ENCODE results near the gene HADHB.

The HADHB gene

GRCh38 chr2:26270373-26270772 is 25.6 kb downstream of the HADHB start:
- Mint-ChIP-seq H3K36me3 (peaks cover 2% of the 10 kb centered on the region), H3K4me1 (peaks cover 10% of the 10 kb centered on the region), H3K27ac (no peak overlapping the region), H3K9me3 (no peaks in the 10 kb centered on the region), H3K27me3 (no peaks in the 10 kb centered on the region), H3K4me3 (no peak overlapping the region)

GRCh38 chr2:26273501-26273900 is 28.8 kb downstream of the HADHB start:
- H3K36me3 Mint-ChIP-seq: peaks cover 4% of the 10 kb centered on the region
- peaks cover 10% of the 10 kb centered on the region for H3K4me1 Mint-ChIP-seq

GRCh38 chr2:26274058-26274613 is 29.4 kb downstream of the HADHB start:
- peaks cover 8% of the 10 kb centered on the region for H3K36me3 Mint-ChIP-seq
- no peak overlapping the region for H3K4me3 Mint-ChIP-seq
- no peaks in the 10 kb centered on the region for H3K9me3 Mint-ChIP-seq
- no peaks in the 10 kb centered on the region for H3K27me3 Mint-ChIP-seq
- peaks cover 10% of the 10 kb centered on the region for H3K4me1 Mint-ChIP-seq
- H3K27ac Mint-ChIP-seq: no peak overlapping the region

More at GRCh38 chr2:26273501-26273900, 28.8 kb downstream of the HADHB start:
- Mint-ChIP-seq H3K4me3 (no peak overlapping the region), H3K27me3 (no peaks in the 10 kb centered on the region), H3K27ac (no peak overlapping the region), H3K9me3 (no peaks in the 10 kb centered on the region)

- peaks cover 5% of the 10 kb centered on the region for H3K36me3 Mint-ChIP-seq
- H3K9me3 Mint-ChIP-seq: no peaks in the 10 kb centered on the region
- H3K4me1 Mint-ChIP-seq: no peaks in the 10 kb centered on the region
- H3K27ac Mint-ChIP-seq: no peak overlapping the region
- H3K4me3 Mint-ChIP-seq: no peak overlapping the region
- no peaks in the 10 kb centered on the region for H3K27me3 Mint-ChIP-seq
Observed at GRCh38 chr2:26276484-26277227, 31.9 kb downstream of the HADHB start.

- Mint-ChIP-seq H3K27me3 (no peaks in the 10 kb centered on the region), H3K9me3 (no peaks in the 10 kb centered on the region), H3K36me3 (peaks cover 15% of the 10 kb centered on the region), H3K27ac (no peak overlapping the region), H3K4me1 (no peaks in the 10 kb centered on the region), H3K4me3 (no peak overlapping the region)
Observed at GRCh38 chr2:26279886-26280285, 35.1 kb downstream of the HADHB start.

GRCh38 chr2:26281226-26281625 is 36.5 kb downstream of the HADHB start:
- Mint-ChIP-seq H3K9me3 (no peaks in the 10 kb centered on the region), H3K4me1 (no peaks in the 10 kb centered on the region), H3K36me3 (peaks cover 19% of the 10 kb centered on the region), H3K27ac (no peak overlapping the region), H3K4me3 (no peak overlapping the region), H3K27me3 (no peaks in the 10 kb centered on the region)

- H3K4me3 Mint-ChIP-seq: no peak overlapping the region
- H3K4me1 Mint-ChIP-seq: no peaks in the 10 kb centered on the region
- no peak overlapping the region for H3K27ac Mint-ChIP-seq
- no peaks in the 10 kb centered on the region for H3K27me3 Mint-ChIP-seq
- H3K9me3 Mint-ChIP-seq: no peaks in the 10 kb centered on the region
- H3K36me3 Mint-ChIP-seq: peaks cover 18% of the 10 kb centered on the region
Observed at GRCh38 chr2:26283606-26284005, 38.9 kb downstream of the HADHB start.

- Mint-ChIP-seq H3K36me3 (peaks cover 16% of the 10 kb centered on the region), H3K9me3 (no peaks in the 10 kb centered on the region), H3K27ac (no peak overlapping the region), H3K27me3 (no peaks in the 10 kb centered on the region), H3K4me3 (no peak overlapping the region), H3K4me1 (no peaks in the 10 kb centered on the region)
Observed at GRCh38 chr2:26284132-26284531, 39.4 kb downstream of the HADHB start.

- Mint-ChIP-seq H3K36me3 (peaks cover 16% of the 10 kb centered on the region), H3K4me3 (no peak overlapping the region)
Observed at GRCh38 chr2:26285931-26286330, 41.2 kb downstream of the HADHB start.

GRCh38 chr2:26290001-26290400 is 45.3 kb downstream of the HADHB start:
- Mint-ChIP-seq H3K27me3 (no peaks in the 10 kb centered on the region), H3K9me3 (no peaks in the 10 kb centered on the region), H3K27ac (no peak overlapping the region), H3K4me1 (no peaks in the 10 kb centered on the region), H3K4me3 (no peak overlapping the region), H3K36me3 (peaks cover 6% of the 10 kb centered on the region)

More at GRCh38 chr2:26285931-26286330, 41.2 kb downstream of the HADHB start:
- no peaks in the 10 kb centered on the region for H3K27me3 Mint-ChIP-seq
- no peaks in the 10 kb centered on the region for H3K9me3 Mint-ChIP-seq
- H3K27ac Mint-ChIP-seq: peak overlapping the region; percentile 17
- no peaks in the 10 kb centered on the region for H3K4me1 Mint-ChIP-seq

GRCh38 chr2:26292646-26293045 is 47.9 kb downstream of the HADHB start:
- H3K4me1 Mint-ChIP-seq: no peaks in the 10 kb centered on the region
- H3K27me3 Mint-ChIP-seq: no peaks in the 10 kb centered on the region
- no peak overlapping the region for H3K4me3 Mint-ChIP-seq
- no peaks in the 10 kb centered on the region for H3K36me3 Mint-ChIP-seq
- no peaks in the 10 kb centered on the region for H3K9me3 Mint-ChIP-seq
- H3K27ac Mint-ChIP-seq: peak overlapping the region; percentile 32

- Mint-ChIP-seq H3K27ac (no peak overlapping the region), H3K36me3 (no peaks in the 10 kb centered on the region), H3K27me3 (no peaks in the 10 kb centered on the region), H3K9me3 (no peaks in the 10 kb centered on the region), H3K4me3 (no peak overlapping the region), H3K4me1 (no peaks in the 10 kb centered on the region)
Observed at GRCh38 chr2:26295511-26295910, 50.8 kb downstream of the HADHB start.

- H3K4me3 Mint-ChIP-seq: no peak overlapping the region
- no peaks in the 10 kb centered on the region for H3K36me3 Mint-ChIP-seq
- H3K27me3 Mint-ChIP-seq: no peaks in the 10 kb centered on the region
- H3K9me3 Mint-ChIP-seq: no peaks in the 10 kb centered on the region
- peak overlapping the region; percentile 9 for H3K27ac Mint-ChIP-seq
- H3K4me1 Mint-ChIP-seq: peaks cover 4% of the 10 kb centered on the region
Observed at GRCh38 chr2:26297061-26297460, 52.3 kb downstream of the HADHB start.

GRCh38 chr2:26298286-26298637 is 53.5 kb downstream of the HADHB start:
- Mint-ChIP-seq H3K27ac (no peak overlapping the region), H3K4me1 (peaks cover 4% of the 10 kb centered on the region), H3K27me3 (no peaks in the 10 kb centered on the region), H3K9me3 (no peaks in the 10 kb centered on the region), H3K4me3 (no peak overlapping the region), H3K36me3 (no peaks in the 10 kb centered on the region)

GRCh38 chr2:26298638-26299393 is 54.1 kb downstream of the HADHB start:
- Mint-ChIP-seq H3K27me3 (no peaks in the 10 kb centered on the region), H3K9me3 (no peaks in the 10 kb centered on the region), H3K27ac (no peak overlapping the region), H3K4me3 (no peak overlapping the region), H3K36me3 (no peaks in the 10 kb centered on the region), H3K4me1 (peaks cover 4% of the 10 kb centered on the region)

- no peak overlapping the region for H3K4me3 Mint-ChIP-seq
- peaks cover 2% of the 10 kb centered on the region for H3K36me3 Mint-ChIP-seq
- H3K9me3 Mint-ChIP-seq: no peaks in the 10 kb centered on the region
Observed at GRCh38 chr2:26299471-26300101, 54.8 kb downstream of the HADHB start.

More at GRCh38 chr2:26299471-26300101, 54.8 kb downstream of the HADHB start:
- Mint-ChIP-seq H3K27ac (no peak overlapping the region), H3K27me3 (no peaks in the 10 kb centered on the region), H3K4me1 (peaks cover 4% of the 10 kb centered on the region)
